ENCODE data around the gene TPST1. TPM values are rescaled to one million over a fixed set of nuclear protein-coding genes. Genes with fewer than 3 reads are reported as not detected.

TPST1 gene
- total and polyA plus RNA-seq, 2 of the 8 experiments (the other 6 are each of a cell fraction or from before 2014, with no cell fraction given) = 8.2 to 18.4 TPM

- H3K27ac ChIP-seq (ENCODE audit: low read depth, low read length) = no peak overlapping the region
- no peak overlapping the region for H3K56ac ChIP-seq (replicated peaks; ENCODE audit: insufficient read length, low read depth, low read length)
- POLR2A ChIA-PET (ENCODE audit: partially characterized antibody) = no interaction called here
- H4K5ac ChIP-seq (ENCODE audit: insufficient read length, low read depth, low read length) = no peak overlapping the region
- FAIRE-seq (no peak), DNase-seq (ENCODE audit: low read depth in 1 of 2, low spot score in 2 of 2) (no peak)
- no peak overlapping the region for H2BK120ac ChIP-seq (replicated peaks; ENCODE audit: low read depth, low read length)
- H2AK5ac ChIP-seq (ENCODE audit: low read depth, low read length) = no peak overlapping the region
- 87% methylated on average over 2 of the region's 2 CpGs; no CpG with 5 or more reads in 1 of the 2 experiments for WGBS, 2 experiments (ENCODE audit: extremely low coverage in 1 of 2, insufficient coverage in 1 of 2, insufficient read length in 1 of 2, insufficient replicate concordance in 2 of 2, low coverage in 1 of 2, low lambda C conversion rate in 2 of 2, missing lambda C conversion rate in 1 of 2)
- no peak overlapping the region for H4K91ac ChIP-seq (replicated peaks; ENCODE audit: insufficient read length, low read length)
- no peak overlapping the region for H3K4me3 ChIP-seq (ENCODE audit: extremely low read depth in 1 of 4, insufficient read depth in 2 of 4, low read depth in 3 of 4, low read length in 4 of 4)
- H3K4me2 ChIP-seq (ENCODE audit: insufficient read depth in 1 of 2, low read depth in 2 of 2, low read length in 2 of 2) = no peak overlapping the region
- H3K79me1 ChIP-seq (ENCODE audit: low read depth, low read length) = no peaks in the 10 kb centered on the region
- no peak overlapping the region for H2BK5ac ChIP-seq (ENCODE audit: low read depth, low read length)
- no peaks in the 10 kb centered on the region; a peak in 1 of 7 replicates for H3K4me1 ChIP-seq (replicated peaks in 1 of 4; ENCODE audit: control insufficient read depth in 3 of 4, insufficient read depth in 4 of 4, low read length in 3 of 4)
- H3K23me2 ChIP-seq (ENCODE audit: low read depth, low read length) = no peaks in the 10 kb centered on the region
- CTCF ChIA-PET (ENCODE audit: partially characterized antibody) = no interaction called here
- H3K18ac ChIP-seq (ENCODE audit: extremely low read depth, low read length) = no peak overlapping the region
- no peak overlapping the region for H3K23ac ChIP-seq (ENCODE audit: insufficient read length)
- no peak overlapping the region for H2BK15ac ChIP-seq (ENCODE audit: low read length)
- no peak overlapping the region for H3K4ac ChIP-seq (replicated peaks; ENCODE audit: insufficient read length, low read depth, low read length)
- H3K9ac ChIP-seq (replicated peaks in 1 of 4; ENCODE audit: extremely low read depth in 1 of 4, low read depth in 3 of 4, low read length in 3 of 4) = no peak overlapping the region
- H3K79me2 ChIP-seq (ENCODE audit: control insufficient read depth in 1 of 2, insufficient read depth in 2 of 2, low read length in 2 of 2) = no peaks in the 10 kb centered on the region
- TF ChIP-seq SIX5 (IDR thresholded peaks at IDR 0.05; ENCODE audit: low read depth, low read length) (no peak), SIN3A (conservative IDR thresholded peaks at IDR 0.05 in 1 of 2, IDR thresholded peaks at IDR 0.05 in 1 of 2; ENCODE audit: low read depth in 1 of 2, low read length in 2 of 2) (no peak), TBP (IDR thresholded peaks at IDR 0.05; ENCODE audit: low read depth, low read length) (no peak), JUN (IDR thresholded peaks at IDR 0.05; ENCODE audit: low read depth, low read length) (no peak), CBX5 (IDR thresholded peaks at IDR 0.05; ENCODE audit: low read depth, low read length) (no peak), ASH2L (IDR thresholded peaks at IDR 0.05; ENCODE audit: low read length) (no peak), CBX8 (IDR thresholded peaks at IDR 0.05; ENCODE audit: borderline replicate concordance, low read depth, low read length) (no peak), PHF8 (conservative IDR thresholded peaks at IDR 0.05; ENCODE audit: low read depth, low read length) (no peak), MAFK (IDR thresholded peaks at IDR 0.05; ENCODE audit: low read depth, low read length) (no peak), POLR2A (IDR thresholded peaks at IDR 0.05; ENCODE audit: control extremely low read depth in 1 of 2, low read depth in 2 of 2, low read length in 2 of 2) (no peak), KDM1A (IDR thresholded peaks at IDR 0.05; ENCODE audit: borderline replicate concordance, low read length) (no peak), BRCA1 (IDR thresholded peaks at IDR 0.05; ENCODE audit: low read depth, low read length) (no peak), HDAC6 (IDR thresholded peaks at IDR 0.05; ENCODE audit: low read depth, low read length) (no peak), NANOG (IDR thresholded peaks at IDR 0.05; ENCODE audit: insufficient read depth, low read depth, low read length, poor library complexity, severe bottlenecking) (no peak), CHD2 (IDR thresholded peaks at IDR 0.05; ENCODE audit: low read length) (no peak)
- no peaks in the 10 kb centered on the region for H3K27me3 ChIP-seq (replicated peaks in 1 of 4; ENCODE audit: control insufficient read depth in 3 of 4, extremely low read depth in 1 of 4, insufficient read depth in 3 of 4, low read length in 3 of 4)
- no peak overlapping the region for H3K14ac ChIP-seq (ENCODE audit: insufficient read length)
- no peak overlapping the region for H2BK12ac ChIP-seq (ENCODE audit: low read depth, low read length)
- no peak overlapping the region for H2AFZ ChIP-seq (ENCODE audit: low read length)
- H4K8ac ChIP-seq (ENCODE audit: extremely low read depth, insufficient read depth, low read length) = no peak overlapping the region
- H4K20me1 ChIP-seq (replicated peaks in 1 of 2; ENCODE audit: control insufficient read depth in 1 of 2, insufficient read depth in 2 of 2, low read length in 2 of 2) = no peaks in the 10 kb centered on the region
- H2BK20ac ChIP-seq (ENCODE audit: low read length) = no peak overlapping the region
- no peaks in the 10 kb centered on the region for H3K36me3 ChIP-seq (ENCODE audit: control insufficient read depth in 2 of 4, insufficient read depth in 4 of 4, low read length in 3 of 4)
- H3K9me3 ChIP-seq (ENCODE audit: insufficient read depth in 2 of 2, low read depth in 1 of 2, low read length in 1 of 2) = no peaks in the 10 kb centered on the region
Measured at GRCh38 chr7:66245008-66245407, 39.9 kb downstream of the TPST1 start.

All from H1 (cell line).